K562 (cell line): ENCODE measurements around the gene C15orf61. TPM values are rescaled to one million over a fixed set of nuclear protein-coding genes. Genes with fewer than 3 reads are reported as not detected.

ENCODE experiments used
- ATAC-seq: fragments of 200-7000 bp; cut with Tn5 transposase; 3 replicates; pipeline ENCODE4 v1.9.1; 2020; ENCODE audit warnings: moderate library complexity
- BruUV-seq: library from RNA; stranded (reverse); fragments of 400-500 nt; replicated peaks from 2 replicates; lab custom pipeline; 2021; lab: Mats Ljungman, UMichigan
- CTCF ChIA-PET: fragments of 300-600 bp; formaldehyde crosslinking; extraction: SDS; loops from one replicate; lab custom pipeline; 2021; ENCODE audit warnings: low intra/inter-chr PET ratio; lab: Yijun Ruan, JAX
- POLR2A ChIA-PET: fragments of 300-600, 350-650 bp; sonication (Branson Sonifier 250); formaldehyde crosslinking; extraction: SDS; loops from one replicate; lab custom pipeline; 2021; ENCODE audit warnings: antibody characterized with exemption, inconsistent platforms; lab: Yijun Ruan, JAX
- DNase-seq, 4 experiments: peaks; one replicate each; pipeline versions ENCODE4 v3.0.0 to v3.0.0-alpha.2; 2011 to 2018; ENCODE audit warnings: low spot score in 3 of 4, mixed read lengths in 3 of 4; ENCODE audit errors: extremely low read depth in 1 of 4
- FAIRE-seq: peaks from 2 replicates; lab custom pipeline; 2011; peaks lifted over from hg19 to GRCh38; lab: Jason Lieb, UNC
- H2AFZ ChIP-seq: 2 replicates; pipeline ENCODE4 v1.6.0; 2011; ENCODE audit warnings: low read depth, low read length, control low read depth, inconsistent platforms
- H3K27ac ChIP-seq: fragments of 200-600 bp; 3 replicates; pipeline ENCODE4 v1.8.0; 2011; ENCODE audit warnings: low read depth, mild to moderate bottlenecking, control low read depth, inconsistent platforms, low read length, moderate library complexity, mixed read lengths; ENCODE audit errors: extremely low read depth
- H3K27me3 ChIP-seq, 2 experiments: fragments of 300-600 bp in 1 of 2; 2 replicates in 1 of 2; 3 replicates in 1 of 2; pipeline versions ENCODE4 v1.6.0 to v1.8.0; 2011; ENCODE audit warnings: inconsistent platforms in 2 of 2, low read length in 2 of 2, mild to moderate bottlenecking in 1 of 2, mixed read lengths in 1 of 2, moderate library complexity in 1 of 2; ENCODE audit not compliant: control insufficient read depth in 2 of 2, insufficient read depth in 2 of 2
- H3K36me3 ChIP-seq: fragments of 300-600 bp; 3 replicates; pipeline ENCODE4 v1.8.0; 2011; ENCODE audit warnings: mild to moderate bottlenecking, low read length, inconsistent platforms; ENCODE audit not compliant: control insufficient read depth, insufficient read depth
- H3K4me1 ChIP-seq, 2 experiments: fragments of 200-600 bp in 1 of 2; replicated peaks in 1 of 2; 2 replicates in 1 of 2; 3 replicates in 1 of 2; pipeline versions ENCODE4 v1.5.1 to v1.8.0; 2011; ENCODE audit warnings: inconsistent platforms in 2 of 2, low read length in 2 of 2, mild to moderate bottlenecking in 1 of 2, mixed read lengths in 1 of 2, moderate library complexity in 1 of 2; ENCODE audit not compliant: control insufficient read depth in 2 of 2, insufficient read depth in 2 of 2
- H3K4me2 ChIP-seq: 2 replicates; pipeline ENCODE4 v1.6.1; 2011; ENCODE audit warnings: low read length, control low read depth, inconsistent platforms, mixed read lengths; ENCODE audit not compliant: insufficient read depth
- H3K4me3 ChIP-seq: fragments of 200-600 bp; sonication (generic), shearing (Covaris generic); 2 replicates; pipeline ENCODE4 v1.5.1; 2016; ENCODE audit warnings: control low read depth, inconsistent platforms
- H3K79me2 ChIP-seq: fragments of 200-600 bp; 3 replicates; pipeline ENCODE4 v1.8.0; 2011; ENCODE audit warnings: low read length, inconsistent platforms; ENCODE audit not compliant: control insufficient read depth, insufficient read depth
- H3K9ac ChIP-seq, 2 experiments: 2 replicates each; pipeline versions ENCODE4 v1.6.0 to v1.6.1; 2011; ENCODE audit warnings: low read depth in 2 of 2, low read length in 2 of 2, control low read depth in 1 of 2, inconsistent platforms in 1 of 2, mild to moderate bottlenecking in 1 of 2, mixed read lengths in 1 of 2; ENCODE audit not compliant: insufficient read depth in 1 of 2
- H3K9me1 ChIP-seq: one replicate; pipeline ENCODE4 v1.6.0; 2011; ENCODE audit warnings: inconsistent platforms, mild to moderate bottlenecking, low read length, moderate library complexity; ENCODE audit not compliant: control insufficient read depth, insufficient read depth
- H3K9me3 ChIP-seq: replicated peaks from 2 replicates; pipeline ENCODE4 v1.5.1; 2011; ENCODE audit warnings: low read depth, low read length, inconsistent platforms; ENCODE audit not compliant: control insufficient read depth, insufficient read depth
- H4K20me1 ChIP-seq: replicated peaks from 2 replicates; pipeline ENCODE4 v1.6.1; 2011; ENCODE audit warnings: low read length, inconsistent platforms, mixed read lengths; ENCODE audit not compliant: control insufficient read depth, insufficient read depth
- DIDO1 ChIP-seq: fragments of 450-650 bp; IDR thresholded peaks from 2 replicates; pipeline ENCODE4 v1.6.1; 2016; ENCODE audit warnings: low read depth, missing biosample characterization, missing genetic modification characterization
- FOXM1 ChIP-seq, 2 experiments: fragments of 450-650 bp in 1 of 2; sonication (generic) in 1 of 2; formaldehyde crosslinking in 1 of 2; IDR thresholded peaks; 2 replicates each; pipeline versions ENCODE4 v1.6.1 to v1.9.0; 2017 to 2022; ENCODE audit warnings: low read depth in 2 of 2, mild to moderate bottlenecking in 2 of 2, missing genetic modification reagents in 1 of 2, moderate library complexity in 1 of 2
- SIN3A ChIP-seq, 2 experiments: fragments of 150-350 bp in 1 of 2; IDR thresholded peaks; 2 replicates each; pipeline ENCODE4 v1.6.1; 2011 to 2016; ENCODE audit warnings: borderline replicate concordance in 2 of 2, low read depth in 2 of 2, low read length in 2 of 2, mild to moderate bottlenecking in 2 of 2, moderate library complexity in 2 of 2; ENCODE audit not compliant: control insufficient read depth in 1 of 2
- SRSF3 ChIP-seq: fragments of 200-400 bp; formaldehyde crosslinking; IDR thresholded peaks from 2 replicates; pipeline ENCODE4 v1.6.1; 2016; ENCODE audit warnings: mild to moderate bottlenecking, low read length, moderate library complexity; ENCODE audit not compliant: insufficient read depth
- WGBS: fragments of 100-300 bp; shearing (Covaris generic); methylation state at CpG from one replicate; pipeline ENCODE4 v1.1.6; 2016; ENCODE audit warnings: low coverage, mixed read lengths; ENCODE audit not compliant: insufficient coverage; ENCODE audit errors: missing lambda C conversion rate; 5-methylcytosine and 5-hydroxymethylcytosine counted together
- in situ Hi-C: fragments of 300-500 bp; cut with MboI; formaldehyde crosslinking; loops from 4 replicates; pipeline ENCODE4 v1.15.0; 2018; ENCODE audit warnings: inconsistent platforms, mixed read lengths
- intact Hi-C: fragments of 100-400 bp; cut with micrococcal nuclease; formaldehyde crosslinking; loops from 2 replicates; pipeline ENCODE4 v1.14.2; 2022
- polyA plus RNA-seq, 8 experiments: library from polyadenylated mRNA; depleted of rRNA in 4 of 8; stranded (reverse) in 5 of 8; unstranded in 3 of 8; fragments of >200 nt; fragmentation: Nextera tagmentation in 2 of 8; fragmentation: Illumina TruSeq in 1 of 8; extraction: Ambion mirVana in 2 of 8; extraction: Trizol in 1 of 8; gene quantifications; 2 replicates each; pipeline versions ENCODE4 v1.2.1 to v1.2.3, GENCODE V29; 2011 to 2014; ENCODE audit warnings: inconsistent platforms in 1 of 8, missing spikeins in 1 of 8
- total RNA-seq, 7 experiments: library from RNA; depleted of rRNA in 6 of 7; stranded (reverse); fragments of >200 nt in 6 of 7; fragmentation: Illumina TruSeq in 2 of 7; extraction: Trizol in 2 of 7; gene quantifications; 2 replicates each; pipeline versions ENCODE4 v1.2.1 to v1.2.3, GENCODE V29; 2011 to 2021; ENCODE audit warnings: low replicate concordance in 1 of 7
- TF ChIP-seq, protein P1 (sequence below): fragments of 200-800 bp; sonication (Bioruptor generic); IDR thresholded peaks from 2 replicates; pipeline ENCODE4 v1.6.1; 2017; ENCODE audit warnings: missing genetic modification characterization, missing compliant biosample characterization
- TF ChIP-seq, protein P2 (sequence below), 3 experiments: IDR thresholded peaks in 2 of 3; conservative IDR thresholded peaks in 1 of 3; 2 replicates each; pipeline ENCODE4 v1.5.1; 2011 to 2012; ENCODE audit warnings: low read length in 3 of 3, mild to moderate bottlenecking in 3 of 3, control low read depth in 2 of 3, improper control_type of control experiment in 1 of 3, inconsistent platforms in 1 of 3, low read depth in 1 of 3, mixed read lengths in 1 of 3, moderate library complexity in 1 of 3; ENCODE audit not compliant: insufficient read depth in 2 of 3
- TF ChIP-seq, protein P3 (sequence below): fragments of 450-650 bp; formaldehyde crosslinking; IDR thresholded peaks from 2 replicates; pipeline ENCODE4 v1.4.0; 2020; ENCODE audit warnings: mild to moderate bottlenecking, moderate library complexity

Gene C15orf61
- total and polyA plus RNA-seq, 9 of the 15 experiments (the other 6 are each of a cell fraction or from before 2014, with no cell fraction given), result 1.6 to 10.5 (median 4.3) TPM

DNA sequence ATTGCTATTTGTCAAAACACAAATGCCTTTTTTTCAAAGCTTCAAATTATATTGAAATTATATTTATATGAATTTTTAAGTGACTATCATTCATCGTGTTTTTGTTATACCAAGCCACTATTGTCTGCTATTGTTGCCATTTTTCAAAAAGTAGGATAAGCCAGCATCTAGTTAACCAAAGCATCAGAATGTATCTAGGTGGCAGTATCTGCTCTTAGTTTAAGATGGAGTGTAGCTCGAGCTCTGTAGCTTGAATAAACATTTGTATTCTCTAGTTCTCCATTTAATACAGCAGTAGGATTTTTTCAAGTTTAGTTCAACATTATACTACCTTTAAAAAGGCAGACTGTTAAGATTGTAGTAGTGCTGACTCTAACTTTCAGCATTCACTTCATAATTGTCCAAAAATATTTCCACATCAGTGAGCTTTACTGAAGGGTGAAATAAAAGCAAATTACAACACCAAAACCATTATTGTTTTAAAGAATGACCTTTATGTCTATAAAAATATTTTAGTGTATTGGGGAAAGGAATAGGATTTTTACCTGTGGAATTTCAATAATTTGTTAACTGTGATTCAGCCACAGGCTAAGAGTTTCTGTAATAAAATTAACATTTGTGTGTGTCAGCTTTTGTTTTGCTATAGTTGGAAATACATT, 19.6 kb upstream of the C15orf61 start:
- no peak overlapping the region for H3K9ac ChIP-seq
- CTCF ChIA-PET, result interaction anchor here (0.5 to 2.8 kb wide), 4 partner anchors 331 to 362 kb away, joined by 5 to 20 read pairs (median 10); no protein-coding TSS in a partner anchor
- 6% methylated on average over 2 of the region's 2 CpGs for WGBS
- in situ Hi-C loops, result no loop called here
- no peaks in the 10 kb centered on the region for H4K20me1 ChIP-seq
- peak; percentile 86 for ATAC-seq
- no peak overlapping the region for H3K4me3 ChIP-seq
- no peaks in the 10 kb centered on the region for H3K4me1 ChIP-seq
- POLR2A ChIA-PET, result interaction anchor here (1.0 to 1.5 kb wide), 3 partner anchors 9 to 21 kb away, joined by 3 to 5 read pairs (median 4); no protein-coding TSS in a partner anchor
- H2AFZ ChIP-seq, result peak overlapping the region; percentile 56
- peak in 2 of 4 experiments; percentile 25 to 30 for DNase-seq
- H3K9me1 ChIP-seq, result no peaks in the 10 kb centered on the region
- H3K4me2 ChIP-seq, result no peak overlapping the region
- peak; percentile 69 for FAIRE-seq
- BruUV-seq, result no TSS peak
- H3K27ac ChIP-seq, result no peak overlapping the region
- no peaks in the 10 kb centered on the region for H3K9me3 ChIP-seq
- H3K27me3 ChIP-seq, result no peaks in the 10 kb centered on the region
- intact Hi-C loops, result loop anchor here (1.0 kb wide), 1 partner anchor 332 kb away; no protein-coding TSS in a partner anchor
- no peaks in the 10 kb centered on the region for H3K36me3 ChIP-seq
- H3K79me2 ChIP-seq, result no peaks in the 10 kb centered on the region
- TF ChIP-seq, protein P1, sequence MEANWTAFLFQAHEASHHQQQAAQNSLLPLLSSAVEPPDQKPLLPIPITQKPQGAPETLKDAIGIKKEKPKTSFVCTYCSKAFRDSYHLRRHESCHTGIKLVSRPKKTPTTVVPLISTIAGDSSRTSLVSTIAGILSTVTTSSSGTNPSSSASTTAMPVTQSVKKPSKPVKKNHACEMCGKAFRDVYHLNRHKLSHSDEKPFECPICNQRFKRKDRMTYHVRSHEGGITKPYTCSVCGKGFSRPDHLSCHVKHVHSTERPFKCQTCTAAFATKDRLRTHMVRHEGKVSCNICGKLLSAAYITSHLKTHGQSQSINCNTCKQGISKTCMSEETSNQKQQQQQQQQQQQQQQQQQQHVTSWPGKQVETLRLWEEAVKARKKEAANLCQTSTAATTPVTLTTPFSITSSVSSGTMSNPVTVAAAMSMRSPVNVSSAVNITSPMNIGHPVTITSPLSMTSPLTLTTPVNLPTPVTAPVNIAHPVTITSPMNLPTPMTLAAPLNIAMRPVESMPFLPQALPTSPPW (CRISPR knock-in tag), result 0 out of 2 replicates have a peak, but pooled peaks have one; percentile 7
- TF ChIP-seq, protein P2, sequence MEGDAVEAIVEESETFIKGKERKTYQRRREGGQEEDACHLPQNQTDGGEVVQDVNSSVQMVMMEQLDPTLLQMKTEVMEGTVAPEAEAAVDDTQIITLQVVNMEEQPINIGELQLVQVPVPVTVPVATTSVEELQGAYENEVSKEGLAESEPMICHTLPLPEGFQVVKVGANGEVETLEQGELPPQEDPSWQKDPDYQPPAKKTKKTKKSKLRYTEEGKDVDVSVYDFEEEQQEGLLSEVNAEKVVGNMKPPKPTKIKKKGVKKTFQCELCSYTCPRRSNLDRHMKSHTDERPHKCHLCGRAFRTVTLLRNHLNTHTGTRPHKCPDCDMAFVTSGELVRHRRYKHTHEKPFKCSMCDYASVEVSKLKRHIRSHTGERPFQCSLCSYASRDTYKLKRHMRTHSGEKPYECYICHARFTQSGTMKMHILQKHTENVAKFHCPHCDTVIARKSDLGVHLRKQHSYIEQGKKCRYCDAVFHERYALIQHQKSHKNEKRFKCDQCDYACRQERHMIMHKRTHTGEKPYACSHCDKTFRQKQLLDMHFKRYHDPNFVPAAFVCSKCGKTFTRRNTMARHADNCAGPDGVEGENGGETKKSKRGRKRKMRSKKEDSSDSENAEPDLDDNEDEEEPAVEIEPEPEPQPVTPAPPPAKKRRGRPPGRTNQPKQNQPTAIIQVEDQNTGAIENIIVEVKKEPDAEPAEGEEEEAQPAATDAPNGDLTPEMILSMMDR (IDR thresholded peaks at IDR 0.05 in 2 of 3, conservative IDR thresholded peaks at IDR 0.05 in 1 of 3; ENCODE audit: insufficient read depth in 2 of 3, low read depth in 1 of 3, low read length in 3 of 3), result peak; percentile 27 to 66 (median 33); a peak in 3 of 6 replicates
- TF ChIP-seq SRSF3 (no peak), DIDO1 (tag) (no peak), SIN3A (IDR thresholded peaks at IDR 0.05; ENCODE audit: borderline replicate concordance in 2 of 2, control insufficient read depth in 1 of 2, low read depth in 2 of 2, low read length in 2 of 2) (no peak), FOXM1 (IDR thresholded peaks at IDR 0.05; ENCODE audit: low read depth) (no peak), FOXM1 (CRISPR knock-in tag; IDR thresholded peaks at IDR 0.05; ENCODE audit: low read depth) (no peak)
- TF ChIP-seq, protein P3, sequence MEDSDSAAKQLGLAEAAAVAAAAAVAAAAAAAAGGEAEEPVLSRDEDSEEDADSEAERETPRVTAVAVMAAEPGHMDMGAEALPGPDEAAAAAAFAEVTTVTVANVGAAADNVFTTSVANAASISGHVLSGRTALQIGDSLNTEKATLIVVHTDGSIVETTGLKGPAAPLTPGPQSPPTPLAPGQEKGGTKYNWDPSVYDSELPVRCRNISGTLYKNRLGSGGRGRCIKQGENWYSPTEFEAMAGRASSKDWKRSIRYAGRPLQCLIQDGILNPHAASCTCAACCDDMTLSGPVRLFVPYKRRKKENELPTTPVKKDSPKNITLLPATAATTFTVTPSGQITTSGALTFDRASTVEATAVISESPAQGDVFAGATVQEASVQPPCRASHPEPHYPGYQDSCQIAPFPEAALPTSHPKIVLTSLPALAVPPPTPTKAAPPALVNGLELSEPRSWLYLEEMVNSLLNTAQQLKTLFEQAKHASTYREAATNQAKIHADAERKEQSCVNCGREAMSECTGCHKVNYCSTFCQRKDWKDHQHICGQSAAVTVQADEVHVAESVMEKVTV (CRISPR knock-in tag), result 0 out of 2 replicates have a peak, but pooled peaks have one; percentile 26
